HG03103 (cell line): Measurements from ENCODE around the gene PWP1.
"Not testable (repeated sequence)": the region's sequence is repeated elsewhere in the genome, so short reads cannot be mapped to it uniquely, and the experiment has no call there.

ENCODE experiments used
- ATAC-seq: cut with Tn5 transposase; IDR thresholded peaks from one replicate; pipeline ENCODE4 v1.9.1; 2021; ENCODE audit warnings: low read depth; ENCODE audit not compliant: unreplicated experiment

PWP1 gene

GRCh38 chr12:107667464-107667863 lies 18.1 kb upstream of the PWP1 start:
- ATAC-seq: no peak

GRCh38 chr12:107668320-107669098 lies 17.1 kb upstream of the PWP1 start:
- ATAC-seq: no peak

- ATAC-seq: no peak
Observed at GRCh38 chr12:107669946-107670345, 15.7 kb upstream of the PWP1 start.

GRCh38 chr12:107670999-107671643 lies 14.5 kb upstream of the PWP1 start:
- no peak for ATAC-seq

- ATAC-seq: no peak
Observed at GRCh38 chr12:107677671-107678070, 7.9 kb upstream of the PWP1 start.

- ATAC-seq: no peak
Observed at GRCh38 chr12:107679336-107679735, 6.3 kb upstream of the PWP1 start.

- ATAC-seq: no peak
Observed at GRCh38 chr12:107681455-107681835, 4.2 kb upstream of the PWP1 start.

GRCh38 chr12:107681836-107682820 lies 3.5 kb upstream of the PWP1 start:
- no peak for ATAC-seq

GRCh38 chr12:107684029-107684795 lies 1.4 kb upstream of the PWP1 start:
- ATAC-seq: no peak

- no peak for ATAC-seq
Observed at GRCh38 chr12:107684990-107685359, 624 bp upstream of the PWP1 start.

- ATAC-seq: not testable (repeated sequence)
Observed at GRCh38 chr12:107695772-107696171, 10.2 kb downstream of the PWP1 start.

- ATAC-seq: no peak
Observed at GRCh38 chr12:107702106-107702505, 16.5 kb downstream of the PWP1 start.

- ATAC-seq: no peak
Observed at GRCh38 chr12:107704041-107704440, 18.4 kb downstream of the PWP1 start.

GRCh38 chr12:107705522-107705921 lies 19.9 kb downstream of the PWP1 start:
- not testable (repeated sequence) for ATAC-seq

- no peak for ATAC-seq
Observed at GRCh38 chr12:107715780-107716179, 30.2 kb downstream of the PWP1 start.

GRCh38 chr12:107718606-107719005 lies 33.0 kb downstream of the PWP1 start:
- ATAC-seq: no peak

GRCh38 chr12:107727327-107727726 lies 41.7 kb downstream of the PWP1 start:
- ATAC-seq: not testable (repeated sequence)

- ATAC-seq: not testable (repeated sequence)
Observed at GRCh38 chr12:107727742-107728141, 42.1 kb downstream of the PWP1 start.

GRCh38 chr12:107730618-107731341 lies 45.2 kb downstream of the PWP1 start:
- ATAC-seq: no peak

GRCh38 chr12:107731366-107731765 lies 45.8 kb downstream of the PWP1 start:
- no peak for ATAC-seq
